Measurements from ENCODE around the gene PMS2.

DNA sequence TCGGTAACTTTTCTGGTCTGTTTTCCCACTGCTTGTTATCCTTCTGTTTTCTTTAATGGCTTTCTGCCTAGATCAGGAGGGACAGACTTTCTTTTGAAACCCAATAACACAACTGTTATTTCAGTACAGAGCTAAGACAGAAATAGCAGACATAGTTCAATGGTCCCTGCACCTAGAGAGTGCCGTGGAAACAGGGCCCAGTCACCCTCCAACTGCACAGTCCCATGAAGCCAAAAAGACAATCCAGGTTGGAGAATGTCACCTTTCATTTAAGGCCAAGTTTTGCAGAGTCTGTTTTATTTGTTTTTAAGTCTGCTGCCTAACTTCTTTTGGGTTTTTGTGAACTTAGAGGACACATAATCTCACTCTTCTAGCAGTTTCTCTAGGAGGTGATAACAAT lies 2.7 kb upstream of the PMS2 start:
- TF ChIP-seq POLR2A (IDR thresholded peaks at IDR 0.05) = no peak
- TF ChIP-seq POLR2AphosphoS5 (IDR thresholded peaks at IDR 0.05) = no peak
- TF ChIP-seq, protein P1, sequence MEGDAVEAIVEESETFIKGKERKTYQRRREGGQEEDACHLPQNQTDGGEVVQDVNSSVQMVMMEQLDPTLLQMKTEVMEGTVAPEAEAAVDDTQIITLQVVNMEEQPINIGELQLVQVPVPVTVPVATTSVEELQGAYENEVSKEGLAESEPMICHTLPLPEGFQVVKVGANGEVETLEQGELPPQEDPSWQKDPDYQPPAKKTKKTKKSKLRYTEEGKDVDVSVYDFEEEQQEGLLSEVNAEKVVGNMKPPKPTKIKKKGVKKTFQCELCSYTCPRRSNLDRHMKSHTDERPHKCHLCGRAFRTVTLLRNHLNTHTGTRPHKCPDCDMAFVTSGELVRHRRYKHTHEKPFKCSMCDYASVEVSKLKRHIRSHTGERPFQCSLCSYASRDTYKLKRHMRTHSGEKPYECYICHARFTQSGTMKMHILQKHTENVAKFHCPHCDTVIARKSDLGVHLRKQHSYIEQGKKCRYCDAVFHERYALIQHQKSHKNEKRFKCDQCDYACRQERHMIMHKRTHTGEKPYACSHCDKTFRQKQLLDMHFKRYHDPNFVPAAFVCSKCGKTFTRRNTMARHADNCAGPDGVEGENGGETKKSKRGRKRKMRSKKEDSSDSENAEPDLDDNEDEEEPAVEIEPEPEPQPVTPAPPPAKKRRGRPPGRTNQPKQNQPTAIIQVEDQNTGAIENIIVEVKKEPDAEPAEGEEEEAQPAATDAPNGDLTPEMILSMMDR (IDR thresholded peaks at IDR 0.05) = no peak

Data from gastroesophageal sphincter (tissue), 3 donors.